GM12865 (cell line): Measurements from ENCODE around the gene DNAH14.
"Not testable (repeated sequence)": the region's sequence is repeated elsewhere in the genome, so short reads cannot be mapped to it uniquely, and the experiment has no call there.

ENCODE experiments used
- DNase-seq: peaks from one replicate; pipeline ENCODE4 v3.0.0; 2010; ENCODE audit warnings: low read depth
- H3K4me3 ChIP-seq: 2 replicates; pipeline ENCODE4 v1.5.1; 2011; ENCODE audit warnings: mild to moderate bottlenecking, low read depth, low read length, control low read depth
- TF ChIP-seq, protein P1 (sequence below): IDR thresholded peaks from 2 replicates; pipeline ENCODE4 v1.5.1; 2011; ENCODE audit warnings: low read length, control low read depth, low read depth, inconsistent platforms; ENCODE audit not compliant: insufficient read depth; ENCODE audit errors: missing control alignments

DNAH14 gene

DNA sequence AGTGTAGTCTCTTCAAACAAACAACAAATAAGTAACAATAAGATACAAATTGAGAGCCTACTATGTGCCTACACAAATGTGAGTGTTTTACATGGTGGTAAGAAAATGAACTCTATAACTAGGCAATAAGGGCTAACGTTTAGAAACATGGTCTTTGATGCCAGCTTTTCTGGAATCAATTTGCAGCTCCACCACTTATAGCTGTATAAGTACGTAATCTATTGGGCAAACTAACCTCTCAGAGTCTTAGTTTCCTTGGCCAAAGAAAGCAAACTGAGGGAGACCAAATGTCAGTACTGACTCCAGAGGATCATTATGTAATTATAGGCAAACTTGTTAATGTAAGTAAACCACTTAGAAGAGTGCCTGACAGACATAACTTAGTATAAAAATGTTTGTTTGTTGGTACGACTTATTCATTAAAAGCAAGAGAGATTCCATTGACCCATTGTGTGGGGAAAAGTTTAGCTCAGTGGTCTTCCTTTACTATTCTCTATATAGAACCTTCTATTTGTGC, 438.6 kb downstream of the DNAH14 start:
- TF ChIP-seq, protein P1, sequence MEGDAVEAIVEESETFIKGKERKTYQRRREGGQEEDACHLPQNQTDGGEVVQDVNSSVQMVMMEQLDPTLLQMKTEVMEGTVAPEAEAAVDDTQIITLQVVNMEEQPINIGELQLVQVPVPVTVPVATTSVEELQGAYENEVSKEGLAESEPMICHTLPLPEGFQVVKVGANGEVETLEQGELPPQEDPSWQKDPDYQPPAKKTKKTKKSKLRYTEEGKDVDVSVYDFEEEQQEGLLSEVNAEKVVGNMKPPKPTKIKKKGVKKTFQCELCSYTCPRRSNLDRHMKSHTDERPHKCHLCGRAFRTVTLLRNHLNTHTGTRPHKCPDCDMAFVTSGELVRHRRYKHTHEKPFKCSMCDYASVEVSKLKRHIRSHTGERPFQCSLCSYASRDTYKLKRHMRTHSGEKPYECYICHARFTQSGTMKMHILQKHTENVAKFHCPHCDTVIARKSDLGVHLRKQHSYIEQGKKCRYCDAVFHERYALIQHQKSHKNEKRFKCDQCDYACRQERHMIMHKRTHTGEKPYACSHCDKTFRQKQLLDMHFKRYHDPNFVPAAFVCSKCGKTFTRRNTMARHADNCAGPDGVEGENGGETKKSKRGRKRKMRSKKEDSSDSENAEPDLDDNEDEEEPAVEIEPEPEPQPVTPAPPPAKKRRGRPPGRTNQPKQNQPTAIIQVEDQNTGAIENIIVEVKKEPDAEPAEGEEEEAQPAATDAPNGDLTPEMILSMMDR = no peak
- H3K4me3 ChIP-seq = no peak overlapping the region
- DNase-seq = no peak

DNA sequence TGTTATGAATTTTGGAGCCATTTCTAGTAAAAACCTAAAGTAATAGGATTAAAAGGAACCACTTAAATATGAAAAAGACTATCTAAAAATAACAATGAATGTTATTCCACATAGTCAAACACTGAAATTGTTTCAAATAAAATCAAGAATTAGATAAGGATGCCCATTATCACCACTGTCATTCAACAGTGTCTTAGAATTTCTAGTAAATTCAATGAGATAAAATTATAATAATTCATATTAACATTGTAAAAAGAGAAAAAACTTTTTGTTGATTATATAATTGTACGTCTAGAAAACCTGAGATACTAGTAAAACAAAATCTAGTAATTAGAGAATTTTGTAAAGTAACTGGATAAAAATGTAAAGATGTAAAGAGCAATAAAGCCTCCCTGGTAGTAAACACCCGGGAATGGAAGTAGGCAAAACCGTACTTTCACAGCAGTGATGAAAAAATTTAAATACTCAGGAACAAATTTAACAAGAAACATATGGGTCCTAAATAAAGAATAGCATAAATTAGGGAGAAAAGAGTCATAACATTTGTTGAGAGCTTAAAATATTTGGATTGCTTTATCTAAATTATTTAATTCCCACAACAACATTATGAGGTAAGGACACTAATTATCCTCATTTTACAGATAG, 442.0 kb downstream of the DNAH14 start:
- TF ChIP-seq, protein P1 = no peak
- DNase-seq = no peak
- no peak overlapping the region for H3K4me3 ChIP-seq

DNA sequence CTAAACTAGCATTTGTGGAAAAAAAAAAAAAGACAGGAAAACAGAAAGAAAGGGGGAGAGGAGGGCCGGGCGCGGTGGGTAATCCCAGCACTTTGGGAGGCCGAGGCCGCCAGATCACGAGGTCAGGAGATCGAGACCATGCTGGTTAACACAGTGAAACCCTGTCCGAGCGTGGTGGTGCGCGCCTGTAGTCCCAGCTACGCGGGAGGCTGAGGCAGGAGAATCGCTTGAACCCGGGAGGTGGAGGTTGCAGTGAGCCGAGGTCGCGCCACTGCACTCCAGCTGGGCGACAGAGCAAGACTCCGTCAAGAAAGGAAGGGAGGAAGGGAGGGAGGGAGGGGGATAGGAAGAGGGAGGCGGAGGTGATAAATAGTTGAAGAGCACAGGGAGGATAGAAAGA, 443.7 kb downstream of the DNAH14 start:
- TF ChIP-seq, protein P1 = no peak
- no peak overlapping the region for H3K4me3 ChIP-seq
- no peak for DNase-seq

DNA sequence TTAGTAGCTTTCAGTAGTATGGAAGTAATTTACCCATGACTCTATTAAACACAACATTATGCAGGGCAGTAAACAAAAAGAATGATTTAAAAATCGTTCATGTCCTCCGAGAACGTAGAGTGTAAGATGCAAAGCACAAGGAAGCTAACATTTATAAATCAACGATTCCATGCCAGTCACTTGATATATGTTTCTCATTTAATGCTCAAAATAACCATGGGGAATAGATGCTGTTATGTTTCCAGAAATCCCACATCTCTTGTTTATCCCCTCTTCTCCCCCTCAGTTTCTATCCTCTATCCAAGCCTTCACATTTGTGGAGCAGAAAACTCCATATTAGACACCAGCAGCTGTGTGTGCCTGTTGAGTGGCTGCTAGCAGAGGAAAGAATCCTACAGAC, 445.5 kb downstream of the DNAH14 start:
- H3K4me3 ChIP-seq = no peak overlapping the region
- no peak for DNase-seq
- TF ChIP-seq, protein P1 = no peak

DNA sequence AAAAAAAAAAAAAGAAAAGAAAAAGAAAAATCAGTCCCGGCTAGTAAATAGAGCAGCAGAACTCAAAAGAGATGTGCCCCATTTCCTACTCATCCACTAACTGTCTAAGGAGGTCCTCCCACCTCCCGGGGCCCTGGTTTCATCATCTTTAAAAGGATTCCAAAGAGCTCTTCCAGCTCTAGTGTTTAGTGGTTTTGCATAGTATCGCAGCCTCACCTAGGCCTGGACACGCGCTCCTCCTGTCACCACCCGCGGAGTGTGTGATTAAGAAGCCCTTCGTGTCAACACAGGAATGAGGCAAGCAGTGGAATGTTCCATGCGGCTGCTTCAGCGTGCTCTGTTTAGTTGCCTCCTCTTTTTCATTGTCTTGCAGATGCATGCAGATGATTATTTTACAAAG, 449.4 kb downstream of the DNAH14 start:
- no peak for DNase-seq
- TF ChIP-seq, protein P1 = no peak

DNA sequence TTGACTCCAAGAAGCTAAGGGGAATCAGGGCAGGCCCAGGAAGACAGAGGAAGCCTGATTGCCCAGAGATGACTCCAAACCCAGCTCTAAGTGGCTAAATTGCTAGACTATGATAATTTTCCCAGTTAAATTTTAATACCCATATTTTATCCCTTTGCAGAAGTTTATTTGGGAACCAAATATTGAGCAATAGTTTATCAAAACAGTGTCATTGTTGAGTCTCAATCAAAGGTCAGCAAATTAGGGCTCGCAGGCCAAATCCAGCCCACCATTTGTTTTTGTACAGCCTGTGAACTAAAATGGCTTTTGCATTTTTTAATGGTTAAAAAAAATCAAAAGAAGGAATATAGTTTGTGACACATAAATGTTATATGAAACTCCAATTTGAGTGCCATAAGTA, 451.2 kb downstream of the DNAH14 start:
- no peak overlapping the region for H3K4me3 ChIP-seq
- no peak for DNase-seq
- TF ChIP-seq, protein P1 = no peak

More for the DNA sequence above, 449.4 kb downstream of the DNAH14 start:
- no peak overlapping the region for H3K4me3 ChIP-seq

DNA sequence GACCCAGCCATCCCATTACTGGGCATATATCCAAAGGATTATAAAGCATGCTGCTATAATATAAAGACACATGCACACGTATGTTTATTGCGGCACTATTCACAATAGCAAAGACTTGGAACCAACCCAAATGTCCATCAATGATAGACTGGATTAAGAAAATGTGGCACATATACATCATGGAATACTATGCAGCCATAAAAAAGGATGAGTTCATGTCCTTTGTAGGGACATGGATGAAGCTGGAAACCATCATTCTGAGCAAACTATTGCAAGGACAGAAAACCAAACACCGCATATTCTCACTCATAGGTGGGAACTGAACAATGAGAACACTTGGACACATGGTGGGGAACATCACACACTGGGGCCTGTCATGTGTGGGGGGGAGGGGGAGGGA, 457.4 kb downstream of the DNAH14 start:
- not testable (repeated sequence) for DNase-seq, H3K4me3 ChIP-seq
